Motor neuron (in vitro differentiated cells): ENCODE data around the gene MAST3. TPM values are rescaled to one million over a fixed set of nuclear protein-coding genes. Genes with fewer than 3 reads are reported as not detected.

Source experiments
- ATAC-seq, 8 experiments: fragments of 200-7000 bp; cut with Tn5 transposase; replicated peaks in 6 of 8; 2 replicates each; pipeline ENCODE4 v1.8.0; 2021; ENCODE audit warnings: mild to moderate bottlenecking in 8 of 8, moderate library complexity in 8 of 8
- H3K27ac ChIP-seq, 2 donors: fragments of 250-450 bp; sonication (Bioruptor Pico); 2 replicates each; pipeline ENCODE4 v1.9.0; 2021; ENCODE audit warnings: antibody characterized with exemption in 2 of 2, mild to moderate bottlenecking in 2 of 2, moderate library complexity in 1 of 2
- H3K4me1 ChIP-seq, 2 donors: fragments of 250-450 bp; sonication (Bioruptor Pico); replicated peaks in 1 of 2; 2 replicates each; pipeline ENCODE4 v1.6.1; 2021; ENCODE audit warnings: antibody characterized with exemption in 2 of 2, mild to moderate bottlenecking in 2 of 2, moderate library complexity in 1 of 2
- H3K4me3 ChIP-seq, 5 donors: fragments of 250-450 bp; sonication (Bioruptor Pico); 2 replicates each; pipeline ENCODE4 v1.9.0; 2021; ENCODE audit warnings: antibody characterized with exemption in 5 of 5, mild to moderate bottlenecking in 5 of 5, moderate library complexity in 4 of 5
- WGBS, 10 experiments: fragments of 450-650 bp; shearing (Covaris generic); methylation state at CpG; one replicate each; pipeline ENCODE4 v1.0.0; 2022; 5-methylcytosine and 5-hydroxymethylcytosine counted together
- in situ Hi-C, 9 experiments: fragments of 400-800 bp; cut with MboI; loops; one replicate each; pipeline ENCODE4 v1.15.0; 2021; ENCODE audit warnings: low sequenced_read_pairs in 9 of 9, low pct_unique_long_range_greater_than_20kb in 2 of 9; ENCODE audit not compliant: unreplicated experiment in 9 of 9
- total RNA-seq, 8 experiments: library from RNA; unstranded; fragments of 300-600 nt; gene quantifications; 2 replicates each; pipeline versions ENCODE4 v1.2.3 to v1.2.4, GENCODE V29; 2022

The MAST3 gene
- total RNA-seq, 8 experiments from 2014 or later = 3.3 to 11.7 (median 5.8) TPM

- Histone ChIP-seq H3K4me3 (no peak overlapping the region), H3K4me1 (peaks cover 7 to 8% of the 10 kb centered on the region in 2 donors), H3K27ac (no peak overlapping the region)
- whole genome bisulfite sequencing, 10 experiments = 80 to 100% methylated on average over 2 to 9 of the region's 11 CpGs; no CpG with 5 or more reads in 8 of the 10 experiments
- in situ Hi-C loops = no loop called here
- no peak for ATAC-seq
These were observed 77.4 kb downstream of the MAST3 start for GRCh38 chr19:18174983-18175382.

GRCh38 chr19:18176367-18177310, 79.1 kb downstream of the MAST3 start:
- Histone ChIP-seq H3K4me1 (peaks cover 7 to 8% of the 10 kb centered on the region in 2 donors), H3K4me3 (no peak overlapping the region), H3K27ac (no peak overlapping the region)
- no peak for ATAC-seq
- 20 to 87% (median 78%) methylated on average over 1 to 4 of the region's 19 CpGs; no CpG with 5 or more reads in 4 of the 10 experiments for WGBS, 10 experiments
- in situ Hi-C loops = no loop called here

GRCh38 chr19:18179957-18180356, 82.4 kb downstream of the MAST3 start:
- whole genome bisulfite sequencing, 10 experiments = 60 to 100% (median 79%) methylated on average over 1 to 4 of the region's 5 CpGs; no CpG with 5 or more reads in 3 of the 10 experiments
- Histone ChIP-seq H3K27ac (no peak overlapping the region), H3K4me1 (no peaks in the 10 kb centered on the region), H3K4me3 (no peak overlapping the region)
- ATAC-seq = no peak
- in situ Hi-C loops = no loop called here

GRCh38 chr19:18183529-18183928, 86.0 kb downstream of the MAST3 start:
- Histone ChIP-seq H3K4me3 (no peak overlapping the region), H3K4me1 (no peaks in the 10 kb centered on the region), H3K27ac (no peak overlapping the region)
- in situ Hi-C loops = no loop called here
- no peak for ATAC-seq

- no peaks in the 10 kb centered on the region for H3K4me1 ChIP-seq
- no peak overlapping the region for H3K4me3 ChIP-seq
- H3K27ac ChIP-seq = no peak overlapping the region
- ATAC-seq = peak in 2 of 8 experiments; percentile 40 to 53
- WGBS, 10 experiments = 3 to 100% (median 41%) methylated on average over 1 to 5 of the region's 6 CpGs; no CpG with 5 or more reads in 4 of the 10 experiments
- in situ Hi-C loops = no loop called here
These were observed 88.0 kb downstream of the MAST3 start for GRCh38 chr19:18185538-18185937.

- in situ Hi-C loops = no loop called here
- Histone ChIP-seq H3K4me1 (peaks cover 10 to 14% of the 10 kb centered on the region in 2 donors), H3K27ac (no peak overlapping the region), H3K4me3 (no peak overlapping the region)
- WGBS, 10 experiments = 63 to 100% (median 89%) methylated on average over 1 to 4 of the region's 4 CpGs; no CpG with 5 or more reads in 2 of the 10 experiments
- ATAC-seq = no peak
These were observed 92.7 kb downstream of the MAST3 start for GRCh38 chr19:18190278-18190677.

- in situ Hi-C loops = no loop called here
- ATAC-seq = no peak
- Histone ChIP-seq H3K4me1 (peaks cover 10 to 14% of the 10 kb centered on the region in 2 donors), H3K27ac (peak overlapping the region in 1 of 2 donors; percentile 10), H3K4me3 (no peak overlapping the region)
- WGBS, 10 experiments = 20 to 100% (median 95%) methylated on average over 1 to 3 of the region's 5 CpGs; no CpG with 5 or more reads in 4 of the 10 experiments
These were observed 94.1 kb downstream of the MAST3 start for GRCh38 chr19:18191640-18192062.

- peak within 1 kb of the TSS; percentile 42 to 91 (median 67) for H3K4me3 ChIP-seq
- H3K27ac ChIP-seq = peak within 1 kb of the TSS; percentile 77 to 83
- in situ Hi-C loops = no loop called here
- H3K4me1 ChIP-seq = peaks cover 10 to 14% of the 10 kb centered on the region in 2 donors
- 0 to 3% (median 0%) methylated on average over 2 to 27 of the region's 74 CpGs; no CpG with 5 or more reads in 3 of the 10 experiments for WGBS, 10 experiments
- peak; percentile 82 to 93 (median 92) for ATAC-seq
These were observed 95.3 kb downstream of the MAST3 start, which contains the start of gene MPV17L2 for GRCh38 chr19:18192673-18193387. TSS of gene MPV17L2 (plus strand) at chr19:18193218. CDS start at chr19:18193282, 64 bp downstream.

GRCh38 chr19:18193388-18194180, 96.0 kb downstream of the MAST3 start:
- peak overlapping the region; percentile 22 to 64 for H3K27ac ChIP-seq
- ATAC-seq = no peak
- H3K4me3 ChIP-seq = peak overlapping the region; percentile 42 to 91 (median 67)
- peaks cover 10 to 14% of the 10 kb centered on the region in 2 donors for H3K4me1 ChIP-seq
- in situ Hi-C loops = no loop called here
- WGBS, 10 experiments = 0 to 50% (median 13%) methylated on average over 1 to 9 of the region's 46 CpGs; no CpG with 5 or more reads in 3 of the 10 experiments

GRCh38 chr19:18194181-18194530, 96.6 kb downstream of the MAST3 start:
- Histone ChIP-seq H3K4me3 (peak overlapping the region; percentile 42 to 91 (median 67)), H3K27ac (no peak overlapping the region), H3K4me1 (peaks cover 10 to 14% of the 10 kb centered on the region in 2 donors)
- 23 to 100% (median 50%) methylated on average over 1 to 8 of the region's 12 CpGs; no CpG with 5 or more reads in 3 of the 10 experiments for WGBS, 10 experiments
- in situ Hi-C loops = no loop called here
- no peak for ATAC-seq

- Histone ChIP-seq H3K27ac (no peak overlapping the region), H3K4me3 (peak overlapping the region in 1 of 5 donors; percentile 68), H3K4me1 (peaks cover 10 to 14% of the 10 kb centered on the region in 2 donors)
- peak in 1 of 8 experiments; percentile 4 for ATAC-seq
- in situ Hi-C loops = no loop called here
- WGBS, 10 experiments = 17 to 100% (median 96%) methylated on average over 1 to 3 of the region's 27 CpGs; no CpG with 5 or more reads in 6 of the 10 experiments
These were observed 97.1 kb downstream of the MAST3 start for GRCh38 chr19:18194554-18195238.

- no peak overlapping the region for H3K27ac ChIP-seq
- in situ Hi-C loops = no loop called here
- no peak for ATAC-seq
These were observed 98.9 kb downstream of the MAST3 start for GRCh38 chr19:18196511-18196845.

More at GRCh38 chr19:18196511-18196845, 98.9 kb downstream of the MAST3 start:
- H3K4me1 ChIP-seq = peaks cover 10 to 14% of the 10 kb centered on the region in 2 donors
- WGBS, 10 experiments = 67 to 90% (median 83%) methylated on average over 1 to 6 of the region's 7 CpGs; no CpG with 5 or more reads in 6 of the 10 experiments
- H3K4me3 ChIP-seq = no peak overlapping the region
